Fibroblast of the aortic adventitia (primary cell): Measurements from ENCODE around the gene MXRA5. TPM values are rescaled to one million over a fixed set of nuclear protein-coding genes. Genes with fewer than 3 reads are reported as not detected.
"Not testable (repeated sequence)": the region's sequence is repeated elsewhere in the genome, so short reads cannot be mapped to it uniquely, and the experiment has no call there.

Experiments
- DNase-seq: peaks from one replicate; pipeline ENCODE4 v3.0.0-alpha.2; 2010; ENCODE audit warnings: low read depth
- H3K4me3 ChIP-seq: 2 replicates; pipeline ENCODE4 v1.5.1; 2011; ENCODE audit warnings: low read depth, mild to moderate bottlenecking, control low read depth, low read length, moderate library complexity
- total RNA-seq: library from RNA; depleted of rRNA; stranded (reverse); fragments of >200 nt; gene quantifications from 2 replicates; pipeline ENCODE4 v1.2.3, GENCODE V29; 2012; ENCODE audit warnings: low replicate concordance
- TF ChIP-seq, protein P1 (sequence below): IDR thresholded peaks from 2 replicates; pipeline ENCODE4 v1.5.1; 2011; ENCODE audit warnings: mild to moderate bottlenecking, low read length, control low read depth, inconsistent platforms; ENCODE audit not compliant: insufficient read depth

Gene MXRA5
- total RNA-seq, 1 donor = 4.7 TPM

DNA sequence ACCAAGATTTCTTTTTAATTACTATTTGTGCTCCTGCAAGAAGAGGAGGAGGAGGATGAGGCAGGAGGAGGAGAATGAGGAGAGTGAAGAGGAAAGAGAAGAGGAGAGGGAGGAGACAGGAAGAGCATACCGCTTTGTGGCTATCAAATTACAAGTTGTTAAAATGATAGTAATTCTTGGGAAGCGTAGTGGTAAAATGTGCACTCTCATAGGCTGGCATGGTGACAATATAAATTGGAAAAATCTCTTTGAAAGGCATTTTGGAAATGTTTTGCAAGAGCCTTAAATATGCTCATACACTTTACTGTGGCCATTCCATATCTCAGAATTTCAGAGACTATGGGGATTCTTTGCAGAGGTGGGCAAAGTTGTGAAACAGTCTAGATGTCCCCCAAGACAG, 53.2 kb downstream of the MXRA5 start:
- TF ChIP-seq, protein P1, sequence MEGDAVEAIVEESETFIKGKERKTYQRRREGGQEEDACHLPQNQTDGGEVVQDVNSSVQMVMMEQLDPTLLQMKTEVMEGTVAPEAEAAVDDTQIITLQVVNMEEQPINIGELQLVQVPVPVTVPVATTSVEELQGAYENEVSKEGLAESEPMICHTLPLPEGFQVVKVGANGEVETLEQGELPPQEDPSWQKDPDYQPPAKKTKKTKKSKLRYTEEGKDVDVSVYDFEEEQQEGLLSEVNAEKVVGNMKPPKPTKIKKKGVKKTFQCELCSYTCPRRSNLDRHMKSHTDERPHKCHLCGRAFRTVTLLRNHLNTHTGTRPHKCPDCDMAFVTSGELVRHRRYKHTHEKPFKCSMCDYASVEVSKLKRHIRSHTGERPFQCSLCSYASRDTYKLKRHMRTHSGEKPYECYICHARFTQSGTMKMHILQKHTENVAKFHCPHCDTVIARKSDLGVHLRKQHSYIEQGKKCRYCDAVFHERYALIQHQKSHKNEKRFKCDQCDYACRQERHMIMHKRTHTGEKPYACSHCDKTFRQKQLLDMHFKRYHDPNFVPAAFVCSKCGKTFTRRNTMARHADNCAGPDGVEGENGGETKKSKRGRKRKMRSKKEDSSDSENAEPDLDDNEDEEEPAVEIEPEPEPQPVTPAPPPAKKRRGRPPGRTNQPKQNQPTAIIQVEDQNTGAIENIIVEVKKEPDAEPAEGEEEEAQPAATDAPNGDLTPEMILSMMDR = no peak
- no peak overlapping the region for H3K4me3 ChIP-seq
- DNase-seq = no peak

GRCh38 chrX:3290561-3290960, 55.9 kb downstream of the MXRA5 start:
- H3K4me3 ChIP-seq = no peak overlapping the region
- TF ChIP-seq, protein P1 = no peak
- DNase-seq = peak; percentile 4

- H3K4me3 ChIP-seq = no peak overlapping the region
- DNase-seq = peak; percentile 79
- TF ChIP-seq, protein P1 = no peak
These were observed 60.1 kb downstream of the MXRA5 start for GRCh38 chrX:3286196-3286945.

DNA sequence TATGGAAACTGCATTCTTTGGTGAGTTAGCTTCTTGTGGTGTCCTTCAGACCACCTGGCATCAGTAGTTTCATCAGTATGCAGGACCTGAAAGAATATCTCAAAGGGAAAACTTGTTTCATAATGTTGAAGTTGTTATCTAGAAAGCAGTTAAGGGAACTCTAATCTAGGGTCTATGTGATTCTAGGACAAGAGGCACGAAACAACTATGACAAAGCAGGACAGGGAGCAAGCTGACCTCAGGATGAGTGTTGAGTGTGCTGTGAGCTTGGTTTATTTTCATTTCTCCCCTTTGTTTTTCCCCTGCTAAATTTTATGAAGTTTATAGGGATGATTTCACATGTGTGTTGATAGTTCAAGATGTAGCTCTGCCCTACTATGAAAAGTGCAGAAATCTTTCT, 65.7 kb downstream of the MXRA5 start:
- TF ChIP-seq, protein P1 = no peak
- no peak overlapping the region for H3K4me3 ChIP-seq
- no peak for DNase-seq

DNA sequence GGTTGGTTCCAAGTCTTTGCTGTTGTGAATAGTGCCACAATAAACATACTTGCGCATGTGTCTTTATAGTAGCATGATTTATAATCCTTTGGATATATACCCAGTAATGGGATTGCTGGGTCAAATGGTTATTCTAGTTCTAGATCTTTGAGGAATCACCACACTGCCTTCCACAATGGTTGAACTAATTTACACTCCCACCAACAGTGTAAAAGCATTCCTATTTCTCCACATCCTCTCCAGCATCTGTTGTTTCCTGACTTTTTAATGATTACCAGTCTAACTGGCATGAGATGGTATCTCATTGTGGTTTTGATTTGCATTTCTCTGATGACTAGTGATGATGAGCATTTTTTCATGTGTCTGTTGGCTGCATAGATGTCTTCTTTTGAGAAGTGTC, 72.8 kb downstream of the MXRA5 start:
- not testable (repeated sequence) for H3K4me3 ChIP-seq, DNase-seq

GRCh38 chrX:3271834-3272186, 74.6 kb downstream of the MXRA5 start:
- TF ChIP-seq, protein P1 = no peak
- no peak overlapping the region for H3K4me3 ChIP-seq
- peak; percentile 67 for DNase-seq

DNA sequence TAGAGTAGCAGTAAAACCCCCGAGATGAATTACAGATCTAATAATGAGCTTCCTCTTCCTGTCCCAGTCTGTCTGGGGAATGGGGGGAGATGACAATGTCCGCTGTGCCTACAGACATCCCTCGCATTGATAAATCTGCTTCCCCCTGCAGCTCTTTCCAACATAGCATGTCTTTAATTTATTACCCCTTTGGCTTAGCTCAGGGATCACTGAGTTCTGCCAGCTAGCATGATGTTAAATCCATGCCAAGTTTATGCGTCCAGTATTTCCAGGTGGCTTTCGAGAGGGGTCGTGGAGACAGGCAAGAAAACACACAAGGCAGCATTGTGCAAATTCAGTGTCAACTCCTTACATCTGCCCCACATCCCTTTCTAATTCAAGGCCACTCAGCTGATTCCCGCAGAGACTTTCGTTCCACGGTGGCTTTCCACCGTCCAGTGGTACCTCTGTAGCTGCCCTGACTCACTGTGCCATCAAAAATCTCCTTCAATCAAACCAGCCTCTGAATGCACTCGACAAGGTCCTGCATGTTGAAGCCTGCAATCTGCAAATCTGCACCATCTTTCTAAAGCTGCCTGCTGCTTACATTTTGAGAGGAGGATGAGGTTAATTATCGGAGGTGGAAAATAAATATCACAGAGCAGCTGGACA, 75.1 kb downstream of the MXRA5 start:
- H3K4me3 ChIP-seq = no peak overlapping the region
- TF ChIP-seq, protein P1 = no peak
- no peak for DNase-seq
